PC-3 (cell line): ENCODE results near the gene IGSF23. TPM values are rescaled to one million over a fixed set of nuclear protein-coding genes. Genes with fewer than 3 reads are reported as not detected.
"Not testable (repeated sequence)": the region's sequence is repeated elsewhere in the genome, so short reads cannot be mapped to it uniquely, and the experiment has no call there.

Source experiments
- ATAC-seq: fragments of 200-7000 bp; cut with Tn5 transposase; 2 replicates; pipeline ENCODE4 v1.9.1; 2020; ENCODE audit warnings: mild to moderate bottlenecking, moderate library complexity
- BruUV-seq: library from RNA; stranded (reverse); fragments of 400-500 nt; replicated peaks from 2 replicates; lab custom pipeline; 2021; lab: Mats Ljungman, UMichigan
- CTCF ChIA-PET: fragments of 300-600 bp; sonication (Branson Sonifier 250); formaldehyde crosslinking; loops from one replicate; lab custom pipeline; 2022; ENCODE audit warnings: antibody characterized with exemption; lab: Charles Lee
- POLR2A ChIA-PET: fragments of 300-600 bp; sonication (Branson Sonifier 250); formaldehyde crosslinking; loops from one replicate; lab custom pipeline; 2022; ENCODE audit warnings: antibody characterized with exemption; ENCODE audit not compliant: unreplicated experiment; lab: Charles Lee
- DNase-seq: peaks from one replicate; pipeline ENCODE4 v3.0.0-alpha.2; 2015
- H2AFZ ChIP-seq: fragments of 300-600 bp; sonication (generic); 2 replicates; pipeline ENCODE4 v1.6.0; 2016; ENCODE audit warnings: antibody characterized with exemption, low read length
- H3F3A ChIP-seq: fragments of 300-600 bp; sonication (generic); one replicate; pipeline ENCODE4 v1.6.0; 2017; ENCODE audit warnings: antibody characterized with exemption, low read length, control low read depth, mild to moderate bottlenecking; ENCODE audit not compliant: unreplicated experiment
- H3K27ac ChIP-seq: fragments of 300-600 bp; sonication (generic); 2 replicates; pipeline ENCODE4 v1.5.1; 2016; ENCODE audit warnings: mild to moderate bottlenecking, low read length
- H3K27me3 ChIP-seq: fragments of 300-600 bp; sonication (generic); 2 replicates; pipeline ENCODE4 v1.6.1; 2016; ENCODE audit warnings: low read length, mixed read lengths
- H3K36me3 ChIP-seq: fragments of 300-600 bp; sonication (generic); 2 replicates; pipeline ENCODE4 v1.6.1; 2016; ENCODE audit warnings: low read depth, mixed run types, low read length, mixed read lengths
- H3K4me1 ChIP-seq: fragments of 300-600 bp; sonication (generic); 2 replicates; pipeline ENCODE4 v1.5.1; 2016; ENCODE audit warnings: low read length; ENCODE audit not compliant: insufficient read depth
- H3K4me2 ChIP-seq: fragments of 300-600 bp; sonication (generic); 2 replicates; pipeline ENCODE4 v1.6.0; 2016; ENCODE audit warnings: low read length
- H3K4me3 ChIP-seq: fragments of 300-600 bp; sonication (generic); 2 replicates; pipeline ENCODE4 v1.5.1; 2016; ENCODE audit warnings: mild to moderate bottlenecking, low read length, mixed read lengths
- H3K79me2 ChIP-seq: fragments of 300-600 bp; sonication (generic); 2 replicates; pipeline ENCODE4 v1.6.1; 2017; ENCODE audit warnings: low read length, mixed read lengths
- H3K9ac ChIP-seq: fragments of 300-600 bp; sonication (generic); 2 replicates; pipeline ENCODE4 v1.6.0; 2016; ENCODE audit warnings: mild to moderate bottlenecking, low read length
- H3K9me2 ChIP-seq: fragments of 300-600 bp; sonication (generic); replicated peaks from 2 replicates; pipeline ENCODE4 v1.6.1; 2016; ENCODE audit warnings: mixed run types, low read length, mixed read lengths
- H3K9me3 ChIP-seq: fragments of 300-600 bp; sonication (generic); 2 replicates; pipeline ENCODE4 v1.6.1; 2016; ENCODE audit warnings: low read length, mixed read lengths
- H4K20me1 ChIP-seq: fragments of 300-600 bp; sonication (generic); 2 replicates; pipeline ENCODE4 v1.6.1; 2016; ENCODE audit warnings: low read length, mixed read lengths
- CTCF ChIP-seq: fragments of 300-600 bp; sonication (generic); conservative IDR thresholded peaks from 2 replicates; pipeline ENCODE4 v1.5.1; 2017; ENCODE audit warnings: antibody characterized with exemption, low read depth, mild to moderate bottlenecking, low read length
- EZH2 ChIP-seq: fragments of 300-600 bp; sonication (generic); IDR thresholded peaks from one replicate; pipeline ENCODE4 v1.6.1; 2017; ENCODE audit warnings: antibody characterized with exemption, mild to moderate bottlenecking, low read length; ENCODE audit not compliant: unreplicated experiment
- EZH2phosphoT487 ChIP-seq: fragments of 300-600 bp; sonication (generic); IDR thresholded peaks from 2 replicates; pipeline ENCODE4 v1.6.1; 2018; ENCODE audit warnings: mild to moderate bottlenecking, antibody characterized with exemption, low read length, borderline replicate concordance
- intact Hi-C: fragments of 100-400 bp; cut with micrococcal nuclease; formaldehyde crosslinking; loops from 2 replicates; pipeline ENCODE4 v1.9.0; 2023
- total RNA-seq: library from RNA; depleted of rRNA; stranded (reverse); fragments of >200 nt; gene quantifications from 2 replicates; pipeline ENCODE4 v1.2.3, GENCODE V29; 2014

The IGSF23 gene
- total RNA-seq, 1 experiment from 2014 or later: not detected

GRCh38 chr19:44627631-44628030 lies 14.3 kb downstream of the IGSF23 start:
- H3K36me3 ChIP-seq: peaks cover 4% of the 10 kb centered on the region; the same call in 1 of the 2 replicates
- DNase-seq (no peak), ATAC-seq (no peak)
- H3K27me3 ChIP-seq: no peaks in the 10 kb centered on the region
- intact Hi-C loops: no loop called here
- TF ChIP-seq CTCF (no peak), EZH2phosphoT487 (no peak), EZH2 (no peak)
- H3F3A ChIP-seq: no peaks in the 10 kb centered on the region
- H3K9me3 ChIP-seq: no peaks in the 10 kb centered on the region
- H3K4me3 ChIP-seq: no peak overlapping the region
- no peaks in the 10 kb centered on the region for H3K79me2 ChIP-seq
- ChIA-PET POLR2A (no interaction called here), CTCF (no interaction called here)
- H4K20me1 ChIP-seq: no peaks in the 10 kb centered on the region
- no peak overlapping the region for H3K9ac ChIP-seq
- no TSS peak for BruUV-seq
- H3K9me2 ChIP-seq: no peaks in the 10 kb centered on the region
- peaks cover 23% of the 10 kb centered on the region for H3K4me1 ChIP-seq
- H3K27ac ChIP-seq: no peak overlapping the region
- no peak overlapping the region for H2AFZ ChIP-seq
- H3K4me2 ChIP-seq: no peak overlapping the region

DNA sequence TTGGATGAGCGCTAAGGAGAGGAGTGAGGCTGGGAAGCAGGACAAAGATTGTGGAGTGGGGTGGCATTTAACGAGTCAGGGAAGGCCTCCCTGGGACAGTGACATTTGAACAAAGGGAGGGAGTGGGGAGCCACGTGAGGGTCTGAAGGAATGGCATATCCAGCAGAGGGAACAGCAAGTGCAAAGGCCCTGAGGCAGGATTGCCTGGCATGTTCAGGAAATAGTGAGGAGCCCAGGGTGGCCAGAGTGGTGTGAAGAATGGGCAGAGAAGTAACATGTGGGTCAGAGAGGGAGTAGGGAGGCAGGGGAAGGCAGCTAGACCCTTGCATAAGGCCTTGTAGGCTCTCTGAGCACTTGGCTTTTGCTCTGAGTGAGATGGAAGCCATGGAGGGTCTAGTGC lies 15.4 kb downstream of the IGSF23 start:
- no TSS peak for BruUV-seq
- no peak overlapping the region for H3K9ac ChIP-seq

DNA sequence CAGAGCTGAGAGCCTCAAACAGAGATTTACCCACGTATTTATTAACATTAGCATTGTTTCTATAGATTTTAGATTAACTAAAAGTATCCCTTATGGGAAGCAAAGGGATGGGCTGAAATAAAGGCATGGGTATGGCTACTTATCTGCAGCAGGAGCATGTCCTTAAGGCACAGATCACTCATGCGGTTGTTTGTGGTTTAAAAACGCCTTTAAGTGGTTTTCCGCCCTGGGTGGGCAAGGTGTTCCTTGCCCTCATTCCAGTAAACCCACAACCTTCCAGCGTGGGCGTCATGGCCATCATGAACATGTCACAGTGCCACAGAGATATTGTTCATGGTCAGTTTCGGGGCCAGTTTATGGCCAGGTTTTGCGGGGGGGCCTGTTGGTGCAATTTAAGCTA lies 18.2 kb downstream of the IGSF23 start:
- POLR2A ChIA-PET, BruUV-seq, H3K9me2 ChIP-seq, H3K9me3 ChIP-seq, ATAC-seq, H2AFZ ChIP-seq, DNase-seq, intact Hi-C loops, H3F3A ChIP-seq, H3K9ac ChIP-seq, H3K27me3 ChIP-seq, H3K4me3 ChIP-seq, H3K27ac ChIP-seq, CTCF ChIA-PET, H3K79me2 ChIP-seq, H4K20me1 ChIP-seq, H3K36me3 ChIP-seq, H3K4me2 ChIP-seq: not testable (repeated sequence)
- H3K4me1 ChIP-seq: peaks cover 21% of the 10 kb centered on the region

More for the DNA sequence above, 15.4 kb downstream of the IGSF23 start:
- ATAC-seq (no peak), DNase-seq (no peak)
- Histone ChIP-seq H3K9me2 (no peaks in the 10 kb centered on the region), H3K79me2 (no peaks in the 10 kb centered on the region), H4K20me1 (no peaks in the 10 kb centered on the region), H3K4me3 (no peak overlapping the region), H3K36me3 (peaks cover 4% of the 10 kb centered on the region; the same call in 1 of the 2 replicates), H3K9me3 (no peaks in the 10 kb centered on the region), H3K4me1 (peaks cover 23% of the 10 kb centered on the region), H3F3A (no peaks in the 10 kb centered on the region), H3K4me2 (no peak overlapping the region), H3K27ac (no peak overlapping the region), H3K27me3 (no peaks in the 10 kb centered on the region), H2AFZ (no peak overlapping the region)
- CTCF ChIA-PET: no interaction called here
- TF ChIP-seq CTCF: no peak
- no peak for TF ChIP-seq EZH2phosphoT487
- no peak for TF ChIP-seq EZH2
- POLR2A ChIA-PET: no interaction called here
- intact Hi-C loops: no loop called here

GRCh38 chr19:44634058-44634457 lies 20.7 kb downstream of the IGSF23 start:
- DNase-seq, H3K9me2 ChIP-seq, H2AFZ ChIP-seq, H3K4me2 ChIP-seq, H3K27ac ChIP-seq, ATAC-seq, H3K4me3 ChIP-seq, H3K9ac ChIP-seq, H4K20me1 ChIP-seq, H3K27me3 ChIP-seq, POLR2A ChIA-PET, H3K79me2 ChIP-seq, H3F3A ChIP-seq, intact Hi-C loops, H3K36me3 ChIP-seq, H3K9me3 ChIP-seq, BruUV-seq: not testable (repeated sequence)
- H3K4me1 ChIP-seq: peaks cover 32% of the 10 kb centered on the region
- CTCF ChIA-PET: interaction anchor here (0.6 kb wide), 2 partner anchors 136 to 162 kb away, joined by 3 to 4 read pairs; no protein-coding TSS in a partner anchor
